ENCODE results near the gene DHPS.
"Not testable (repeated sequence)": the region's sequence is repeated elsewhere in the genome, so short reads cannot be mapped to it uniquely, and the experiment has no call there.

The DHPS gene

GRCh38 chr19:12681074-12681987 lies at the start of gene DHPS:
DHPS (minus strand) TSS chr19:12681880; CDS start chr19:12681766, 114 bp downstream.
- peak; percentile 94 to 96 for DNase-seq (ENCODE audit: low read depth in 2 of 2)

- no peak for DNase-seq (ENCODE audit: low read depth in 2 of 2)
Observed at GRCh38 chr19:12731337-12731736, 49.7 kb upstream of the DHPS start.

GRCh38 chr19:12730064-12730463 lies 48.4 kb upstream of the DHPS start:
- no peak for DNase-seq (ENCODE audit: low read depth in 2 of 2)

GRCh38 chr19:12727745-12728433 lies 46.2 kb upstream of the DHPS start:
- no peak for DNase-seq (ENCODE audit: low read depth in 2 of 2)

- no peak for DNase-seq (ENCODE audit: low read depth in 2 of 2)
Observed at GRCh38 chr19:12726988-12727316, 45.3 kb upstream of the DHPS start.

GRCh38 chr19:12725612-12726011 lies 43.9 kb upstream of the DHPS start:
- not testable (repeated sequence) for DNase-seq (ENCODE audit: low read depth in 2 of 2)

GRCh38 chr19:12723641-12724426 lies 42.2 kb upstream of the DHPS start, which contains the start of gene TNPO2:
TNPO2 (minus strand) TSS chr19:12723932; CDS start chr19:12720977, 2,955 bp downstream.
- DNase-seq (ENCODE audit: low read depth in 2 of 2) = peak in 1 of 2 experiments; percentile 18

- DNase-seq (ENCODE audit: low read depth in 2 of 2) = no peak
Observed at GRCh38 chr19:12723381-12723640, 41.6 kb upstream of the DHPS start.

- DNase-seq (ENCODE audit: low read depth in 2 of 2) = peak; percentile 98
Observed at GRCh38 chr19:12722566-12723380, 41.1 kb upstream of the DHPS start.

GRCh38 chr19:12721656-12722565 lies 40.2 kb upstream of the DHPS start:
- DNase-seq (ENCODE audit: low read depth in 2 of 2) = peak; percentile 47 to 49

- DNase-seq (ENCODE audit: low read depth in 2 of 2) = no peak
Observed at GRCh38 chr19:12720851-12721655, 39.4 kb upstream of the DHPS start.

GRCh38 chr19:12720296-12720695 lies 38.6 kb upstream of the DHPS start:
- DNase-seq (ENCODE audit: low read depth in 2 of 2) = no peak

- DNase-seq (ENCODE audit: low read depth in 2 of 2) = no peak
Observed at GRCh38 chr19:12715929-12716328, 34.2 kb upstream of the DHPS start.

GRCh38 chr19:12715102-12715501 lies 33.4 kb upstream of the DHPS start:
- DNase-seq (ENCODE audit: low read depth in 2 of 2) = no peak

- DNase-seq (ENCODE audit: low read depth in 2 of 2) = not testable (repeated sequence)
Observed at GRCh38 chr19:12713304-12713703, 31.6 kb upstream of the DHPS start.

GRCh38 chr19:12712077-12712476 lies 30.4 kb upstream of the DHPS start:
- DNase-seq (ENCODE audit: low read depth in 2 of 2) = not testable (repeated sequence)

GRCh38 chr19:12711187-12711586 lies 29.5 kb upstream of the DHPS start:
- no peak for DNase-seq (ENCODE audit: low read depth in 2 of 2)

- no peak for DNase-seq (ENCODE audit: low read depth in 2 of 2)
Observed at GRCh38 chr19:12708641-12709040, 27.0 kb upstream of the DHPS start.

GRCh38 chr19:12706332-12706718 lies 24.6 kb upstream of the DHPS start:
- DNase-seq (ENCODE audit: low read depth in 2 of 2) = no peak
